Endothelial cell of umbilical vein (primary cell): ENCODE data around the gene CACNA1C. TPM values are rescaled to one million over a fixed set of nuclear protein-coding genes. Genes with fewer than 3 reads are reported as not detected.

Experiments
- BruUV-seq: library from RNA; stranded (reverse); fragments of 400-500 nt; replicated peaks from 2 replicates; lab custom pipeline; 2021; lab: Mats Ljungman, UMichigan
- CTCF ChIA-PET: fragments of 300-600, 350-600 bp; sonication (Branson Sonifier 250); formaldehyde crosslinking; loops from one replicate; lab custom pipeline; 2021; ENCODE audit warnings: antibody characterized with exemption, inconsistent platforms; lab: Charles Lee
- POLR2A ChIA-PET: fragments of 300-600, 350-600 bp; sonication (Branson Sonifier 250); formaldehyde crosslinking; loops from one replicate; lab custom pipeline; 2021; ENCODE audit warnings: antibody characterized with exemption, inconsistent platforms; lab: Charles Lee
- DNase-seq: peaks from one replicate; pipeline ENCODE4 v3.0.0-alpha.2; 2011; ENCODE audit warnings: low read depth, low spot score
- FAIRE-seq: peaks from 2 replicates; lab custom pipeline; 2011; peaks lifted over from hg19 to GRCh38; lab: Jason Lieb, UNC
- H2AFZ ChIP-seq: 2 replicates; pipeline ENCODE4 v1.6.0; 2012; ENCODE audit warnings: low read depth, low read length, control low read depth, inconsistent platforms
- H3K27ac ChIP-seq: 2 replicates; pipeline ENCODE4 v1.5.1; 2011; ENCODE audit warnings: low read depth, mild to moderate bottlenecking, control low read depth, low read length, moderate library complexity; ENCODE audit not compliant: insufficient read depth
- H3K27me3 ChIP-seq, 2 experiments: 2 replicates each; pipeline versions ENCODE4 v1.6.0 to v1.6.1; 2011; ENCODE audit warnings: low read length in 2 of 2, mixed read lengths in 1 of 2; ENCODE audit not compliant: control insufficient read depth in 2 of 2, insufficient read depth in 2 of 2
- H3K36me3 ChIP-seq, 2 experiments: 2 replicates in 1 of 2; 3 replicates in 1 of 2; pipeline ENCODE4 v1.5.1; 2011; ENCODE audit warnings: low read length in 2 of 2, mild to moderate bottlenecking in 1 of 2, moderate library complexity in 1 of 2; ENCODE audit not compliant: control insufficient read depth in 2 of 2, insufficient read depth in 2 of 2; ENCODE audit errors: extremely low read depth in 1 of 2
- H3K4me1 ChIP-seq: 3 replicates; pipeline ENCODE4 v1.5.1; 2011; ENCODE audit warnings: mild to moderate bottlenecking, low read length; ENCODE audit not compliant: control insufficient read depth, insufficient read depth; ENCODE audit errors: extremely low read depth
- H3K4me2 ChIP-seq: 2 replicates; pipeline ENCODE4 v1.6.1; 2011; ENCODE audit warnings: low read length, control low read depth, mixed read lengths; ENCODE audit not compliant: insufficient read depth
- H3K4me3 ChIP-seq, 3 experiments: fragments of 200-600 bp in 1 of 3; sonication (generic), shearing (Covaris generic) in 1 of 3; replicated peaks in 1 of 3; 2 replicates each; pipeline ENCODE4 v1.5.1; 2011 to 2016; ENCODE audit warnings: control low read depth in 3 of 3, low read length in 3 of 3, mild to moderate bottlenecking in 2 of 3, inconsistent platforms in 1 of 3, low read depth in 1 of 3, moderate library complexity in 1 of 3; ENCODE audit not compliant: insufficient read depth in 1 of 3
- H3K79me2 ChIP-seq: 2 replicates; pipeline ENCODE4 v1.6.0; 2012; ENCODE audit warnings: low read length, inconsistent platforms; ENCODE audit not compliant: control insufficient read depth, insufficient read depth
- H3K9ac ChIP-seq: replicated peaks from 2 replicates; pipeline ENCODE3; 2011; ENCODE audit warnings: low read length, control low read depth; ENCODE audit not compliant: insufficient read depth; ENCODE audit errors: extremely low read depth
- H3K9me1 ChIP-seq: replicated peaks from 3 replicates; pipeline ENCODE4 v1.6.0; 2011; ENCODE audit warnings: mild to moderate bottlenecking, low read length; ENCODE audit not compliant: control insufficient read depth, insufficient read depth; ENCODE audit errors: extremely low read depth
- H3K9me3 ChIP-seq: replicated peaks from 2 replicates; pipeline ENCODE4 v1.5.1; 2012; ENCODE audit warnings: low read length, inconsistent platforms; ENCODE audit not compliant: control insufficient read depth, insufficient read depth
- H4K20me1 ChIP-seq: replicated peaks from 2 replicates; pipeline ENCODE3; 2011; ENCODE audit warnings: mild to moderate bottlenecking, low read length; ENCODE audit not compliant: control insufficient read depth, insufficient read depth; ENCODE audit errors: extremely low read depth
- EZH2 ChIP-seq: IDR thresholded peaks from 2 replicates; pipeline ENCODE4 v1.6.1; 2012; ENCODE audit warnings: borderline replicate concordance, low read depth, mild to moderate bottlenecking, moderate library complexity, low read length, inconsistent platforms; ENCODE audit not compliant: severe bottlenecking
- FOS ChIP-seq: IDR thresholded peaks from 2 replicates; pipeline ENCODE4 v1.6.1; 2011; ENCODE audit warnings: mild to moderate bottlenecking, low read length, moderate library complexity, borderline replicate concordance; ENCODE audit not compliant: insufficient read depth
- GATA2 ChIP-seq: IDR thresholded peaks from 2 replicates; pipeline ENCODE4 v1.7.0; 2011; ENCODE audit warnings: low read depth, mild to moderate bottlenecking, moderate library complexity, mixed read lengths, low read length; ENCODE audit not compliant: insufficient read length, insufficient read depth
- JUN ChIP-seq: IDR thresholded peaks from 2 replicates; pipeline ENCODE4 v1.6.1; 2011; ENCODE audit warnings: borderline replicate concordance, low read depth; ENCODE audit not compliant: insufficient read length, insufficient read depth
- MYC ChIP-seq: IDR thresholded peaks from one replicate; pipeline ENCODE4 v1.6.1; 2011; ENCODE audit warnings: mild to moderate bottlenecking, low read depth, low read length
- POLR2A ChIP-seq: IDR thresholded peaks from 2 replicates; pipeline ENCODE4 v1.6.1; 2012; ENCODE audit warnings: low read depth, mild to moderate bottlenecking, control low read depth, low read length
- POLR2AphosphoS5 ChIP-seq: IDR thresholded peaks from 2 replicates; pipeline ENCODE4 v1.6.1; 2012; ENCODE audit warnings: low read depth, mild to moderate bottlenecking, control low read depth, low read length, moderate library complexity; ENCODE audit not compliant: insufficient read depth
- dilution Hi-C: fragments of 300-500 bp; cut with MboI; formaldehyde crosslinking; loops from one replicate; pipeline ENCODE4 v1.15.0; 2019; ENCODE audit warnings: low sequenced_read_pairs; ENCODE audit not compliant: extremely low pct_ligation_motif_present
- intact Hi-C: fragments of 100-400 bp; cut with micrococcal nuclease; formaldehyde crosslinking; loops from one replicate; pipeline ENCODE4 v1.10.0; 2022
- polyA plus RNA-seq, 4 experiments: library from polyadenylated mRNA; depleted of rRNA in 3 of 4; stranded (reverse) in 3 of 4; unstranded in 1 of 4; fragments of >200 nt; gene quantifications; 2 replicates each; pipeline versions ENCODE4 v1.2.1 to v1.2.3, GENCODE V29; 2011 to 2012; ENCODE audit warnings: missing spikeins in 1 of 4
- total RNA-seq: library from RNA; stranded (reverse); gene quantifications from 2 replicates; pipeline ENCODE4 v1.2.3, GENCODE V29; 2021
- TF ChIP-seq, protein P1 (sequence below), 2 donors: IDR thresholded peaks; 1 replicate in 1 of 2; 2 replicates in 1 of 2; pipeline ENCODE4 v1.5.1; 2011; ENCODE audit warnings: low read length in 2 of 2, mild to moderate bottlenecking in 2 of 2, moderate library complexity in 2 of 2, control low read depth in 1 of 2, inconsistent platforms in 1 of 2, low read depth in 1 of 2; ENCODE audit not compliant: insufficient read depth in 1 of 2; ENCODE audit errors: extremely low read depth in 1 of 2
- TF ChIP-seq, protein P2 (sequence below): IDR thresholded peaks from 2 replicates; pipeline ENCODE4 v1.6.1; 2011; ENCODE audit not compliant: insufficient read depth, insufficient read length

The CACNA1C gene
- total and polyA plus RNA-seq, 2 donors (not counting 3 experiments of a cell fraction or from before 2014, with no cell fraction given) = not detected

DNA sequence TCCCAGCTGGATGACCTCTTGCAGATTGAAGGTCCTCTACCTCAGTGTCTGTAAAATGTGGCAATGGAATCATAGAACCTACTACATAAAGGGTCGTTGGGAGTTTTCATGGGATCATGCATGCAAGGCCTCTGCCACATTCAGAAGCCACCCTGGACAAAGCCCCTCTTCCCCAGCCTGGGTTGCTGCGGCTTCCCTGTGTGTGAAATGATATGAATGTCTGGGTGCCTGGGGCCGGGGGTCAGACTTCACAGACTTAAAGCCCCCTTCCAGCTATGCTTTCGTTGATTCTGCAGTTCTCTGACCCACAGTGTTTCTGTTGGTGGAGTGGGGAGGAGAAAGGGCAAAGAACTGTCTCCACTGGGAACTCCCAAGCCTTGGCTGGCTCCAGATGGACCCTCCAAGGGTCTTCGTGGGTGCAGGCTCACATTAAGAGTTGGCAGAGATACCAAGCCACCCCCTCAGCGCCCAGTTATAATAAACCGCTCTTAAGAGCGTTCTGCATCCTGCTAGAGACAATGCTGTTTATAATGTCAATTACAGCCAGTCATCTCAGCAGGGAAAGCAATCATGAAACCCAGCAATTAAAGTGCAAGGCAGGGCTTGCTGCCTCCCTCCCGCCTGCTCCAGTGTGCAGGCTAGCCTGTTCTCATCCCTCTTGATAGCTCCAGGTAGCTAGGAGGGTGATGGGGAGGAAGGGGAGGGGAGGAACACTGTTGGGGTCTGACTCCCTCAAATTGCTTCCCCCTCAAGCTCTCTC lies 531.0 kb downstream of the CACNA1C start:
- intact Hi-C loops = loop anchor here (1.0 to 10.0 kb wide), 9 partner anchors 61 to 952 kb away; no protein-coding TSS in a partner anchor
- dilution Hi-C loops = no loop called here
- CTCF ChIA-PET = interaction anchor here (0.5 to 4.0 kb wide), 13 partner anchors 12 to 788 kb away, joined by 3 to 18 read pairs (median 4); no protein-coding TSS in a partner anchor
- FAIRE-seq = no peak
- H3K9me3 ChIP-seq = no peaks in the 10 kb centered on the region
- no peaks in the 10 kb centered on the region for H3K9me1 ChIP-seq
- no peaks in the 10 kb centered on the region for H3K4me1 ChIP-seq
- TF ChIP-seq, protein P1, sequence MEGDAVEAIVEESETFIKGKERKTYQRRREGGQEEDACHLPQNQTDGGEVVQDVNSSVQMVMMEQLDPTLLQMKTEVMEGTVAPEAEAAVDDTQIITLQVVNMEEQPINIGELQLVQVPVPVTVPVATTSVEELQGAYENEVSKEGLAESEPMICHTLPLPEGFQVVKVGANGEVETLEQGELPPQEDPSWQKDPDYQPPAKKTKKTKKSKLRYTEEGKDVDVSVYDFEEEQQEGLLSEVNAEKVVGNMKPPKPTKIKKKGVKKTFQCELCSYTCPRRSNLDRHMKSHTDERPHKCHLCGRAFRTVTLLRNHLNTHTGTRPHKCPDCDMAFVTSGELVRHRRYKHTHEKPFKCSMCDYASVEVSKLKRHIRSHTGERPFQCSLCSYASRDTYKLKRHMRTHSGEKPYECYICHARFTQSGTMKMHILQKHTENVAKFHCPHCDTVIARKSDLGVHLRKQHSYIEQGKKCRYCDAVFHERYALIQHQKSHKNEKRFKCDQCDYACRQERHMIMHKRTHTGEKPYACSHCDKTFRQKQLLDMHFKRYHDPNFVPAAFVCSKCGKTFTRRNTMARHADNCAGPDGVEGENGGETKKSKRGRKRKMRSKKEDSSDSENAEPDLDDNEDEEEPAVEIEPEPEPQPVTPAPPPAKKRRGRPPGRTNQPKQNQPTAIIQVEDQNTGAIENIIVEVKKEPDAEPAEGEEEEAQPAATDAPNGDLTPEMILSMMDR (IDR thresholded peaks at IDR 0.05; ENCODE audit: extremely low read depth in 1 of 2, insufficient read depth in 1 of 2, low read depth in 1 of 2, low read length in 2 of 2) = no peak
- TF ChIP-seq MYC = no peak
- no peak for TF ChIP-seq GATA2
- no peak for TF ChIP-seq FOS
- no peak for TF ChIP-seq POLR2A
- TF ChIP-seq EZH2 = no peak
- TF ChIP-seq POLR2AphosphoS5 = no peak
- TF ChIP-seq, protein P2, sequence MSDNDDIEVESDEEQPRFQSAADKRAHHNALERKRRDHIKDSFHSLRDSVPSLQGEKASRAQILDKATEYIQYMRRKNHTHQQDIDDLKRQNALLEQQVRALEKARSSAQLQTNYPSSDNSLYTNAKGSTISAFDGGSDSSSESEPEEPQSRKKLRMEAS = no peak
- TF ChIP-seq JUN = no peak
- POLR2A ChIA-PET = no interaction called here
- H3K27ac ChIP-seq = no peak overlapping the region
- H3K4me2 ChIP-seq = no peak overlapping the region
- DNase-seq = no peak
- no TSS peak for BruUV-seq
- H4K20me1 ChIP-seq = no peaks in the 10 kb centered on the region
- H3K9ac ChIP-seq = no peak overlapping the region
- no peaks in the 10 kb centered on the region for H3K36me3 ChIP-seq
- peaks cover 6% of the 10 kb centered on the region in 2 experiments for H3K27me3 ChIP-seq
- H3K79me2 ChIP-seq = no peaks in the 10 kb centered on the region
- H3K4me3 ChIP-seq = no peak overlapping the region
- H2AFZ ChIP-seq = no peak overlapping the region
